ENCODE data around the gene LRRC4C.

The LRRC4C gene

DNA sequence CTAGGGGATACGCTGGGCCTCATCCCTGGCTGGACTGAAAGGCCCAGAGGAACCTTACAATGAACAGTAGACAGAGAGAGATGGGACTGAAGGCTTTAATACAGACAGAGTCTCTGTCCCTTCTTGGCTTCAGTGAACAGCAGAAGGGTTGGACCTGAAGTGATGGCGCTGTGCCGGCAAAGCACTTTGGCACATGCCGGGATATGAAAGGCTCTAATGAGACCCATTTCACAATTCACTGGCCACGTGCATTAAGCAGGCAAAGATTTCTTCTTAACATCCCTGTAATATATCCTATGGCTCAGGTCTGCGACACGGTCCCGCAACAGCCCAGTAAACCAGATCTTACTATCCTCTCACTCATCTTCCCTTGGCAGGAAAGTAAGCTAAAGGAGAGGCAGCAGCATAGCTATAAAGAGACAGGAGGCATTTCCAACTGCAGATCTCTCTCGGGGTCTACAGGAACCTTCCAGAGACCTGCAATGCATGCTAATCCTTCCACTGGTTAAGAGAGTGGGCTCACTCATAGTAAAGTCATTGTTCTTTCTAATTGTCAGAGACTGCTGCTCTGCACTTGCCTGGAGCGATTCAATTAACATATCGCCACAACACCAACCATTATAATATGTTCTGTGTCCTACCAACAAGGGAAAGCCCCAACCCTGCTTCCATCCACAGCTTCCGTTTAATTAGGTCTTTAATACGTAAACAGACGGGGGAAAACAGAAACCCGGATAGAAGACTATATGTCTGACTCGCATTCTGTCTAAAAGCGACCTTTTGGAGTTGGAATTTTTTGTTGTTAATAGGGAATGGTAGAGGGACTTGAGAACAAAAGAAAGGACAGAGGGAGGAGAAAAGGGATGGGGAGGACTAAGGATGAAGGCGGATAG is 1179.0 kb downstream of the LRRC4C start:
- DNase-seq = no peak

DNA sequence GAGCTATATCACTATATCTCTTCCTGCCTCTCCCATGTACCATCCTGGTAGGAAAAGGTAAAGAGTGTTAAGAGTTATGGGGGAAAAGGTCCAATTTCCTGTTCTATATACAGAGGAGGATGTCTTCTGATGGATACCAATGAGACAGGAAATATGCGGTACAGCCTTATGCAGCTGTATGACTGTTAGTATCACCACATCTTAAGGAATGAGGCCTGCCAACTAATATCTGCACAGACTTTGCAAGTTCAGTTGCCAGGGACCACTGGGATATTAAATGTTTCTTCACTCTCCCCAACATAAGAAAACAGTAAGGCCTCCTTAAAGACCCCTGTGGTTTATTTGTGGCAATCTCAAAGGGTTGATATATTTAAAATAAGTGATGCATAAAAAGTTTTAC is 1182.5 kb downstream of the LRRC4C start:
- DNase-seq = no peak

DNA sequence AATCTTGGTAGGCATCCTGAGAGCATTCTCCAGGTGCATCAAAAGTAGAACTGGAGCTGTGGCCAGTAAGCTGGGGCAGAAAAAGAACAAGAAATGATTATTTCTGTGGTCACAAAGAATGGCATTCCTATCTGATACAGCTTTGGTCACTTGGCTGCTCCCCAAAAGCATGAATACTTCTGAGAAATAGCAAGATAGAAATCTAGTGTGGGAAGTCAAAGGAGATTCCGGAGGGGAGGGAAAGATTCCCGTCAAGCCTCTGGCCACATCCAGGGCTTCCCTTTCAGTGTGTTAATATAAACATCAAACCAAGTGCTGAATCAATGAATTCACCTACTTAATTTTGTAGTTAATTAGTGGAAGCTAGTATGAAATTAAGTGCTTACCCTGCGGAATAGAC is 1185.4 kb downstream of the LRRC4C start:
- DNase-seq = no peak

DNA sequence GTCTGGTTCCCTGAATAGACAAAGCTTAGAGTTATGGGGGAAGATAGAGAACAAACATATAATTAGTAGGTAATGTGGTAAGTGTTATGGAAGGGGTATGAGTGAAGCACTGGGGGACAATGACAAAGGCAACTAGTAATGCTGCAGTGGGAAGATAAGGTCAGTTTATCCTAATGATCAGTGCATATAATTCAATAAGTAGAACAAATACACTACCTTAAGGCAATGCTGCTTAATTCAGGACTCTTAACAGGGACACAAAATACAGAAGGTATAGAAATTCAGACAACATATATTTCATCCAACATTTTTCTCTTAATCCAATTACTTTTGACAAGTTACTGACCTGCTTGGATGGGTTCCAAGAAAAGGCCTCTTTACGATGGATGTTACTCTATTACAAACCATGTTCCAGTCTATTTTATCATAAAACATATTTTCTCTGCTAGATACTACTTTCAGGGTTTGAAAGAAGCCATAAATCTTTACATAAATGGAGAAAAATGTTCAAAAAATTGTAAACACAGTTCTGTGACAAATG is 1186.2 kb downstream of the LRRC4C start:
- DNase-seq = no peak

DNA sequence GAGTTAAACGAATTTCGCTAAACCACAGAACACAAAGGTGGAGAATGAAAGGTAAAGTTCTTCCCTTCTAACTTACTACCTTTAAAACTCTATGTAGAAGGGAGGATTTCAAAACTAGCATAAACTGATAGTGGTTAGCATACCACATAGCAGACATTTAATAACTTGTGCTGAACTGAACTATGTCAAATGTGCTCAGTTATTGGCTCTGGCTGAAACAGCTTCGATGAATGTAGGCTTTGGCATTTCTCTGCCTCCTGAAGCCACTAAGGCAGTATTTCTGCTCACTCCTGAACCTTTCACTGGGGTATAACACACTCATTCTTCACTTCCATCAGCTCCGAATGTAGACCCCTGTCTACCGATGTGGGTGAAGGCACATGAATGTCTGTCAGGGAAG is 1188.1 kb downstream of the LRRC4C start:
- DNase-seq = no peak

DNA sequence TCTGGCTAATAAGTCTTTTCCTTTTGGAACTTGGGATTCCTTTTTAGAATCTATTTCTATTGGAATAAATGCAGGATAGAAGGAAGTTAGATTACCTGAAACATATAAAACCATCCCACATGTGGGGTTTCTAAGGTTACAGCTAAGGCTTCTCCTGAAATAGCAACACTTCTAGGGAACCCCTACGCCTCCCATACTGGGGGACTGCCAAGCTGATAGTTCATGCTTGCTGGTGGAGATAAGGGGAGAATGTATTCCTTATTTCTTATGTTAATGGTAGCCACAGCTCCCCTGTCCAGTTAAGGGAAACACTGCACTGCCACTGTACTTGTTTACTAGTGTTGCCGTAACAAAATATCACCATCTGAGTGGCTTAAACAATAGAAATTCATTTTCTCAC is 1189.6 kb downstream of the LRRC4C start:
- no peak for DNase-seq

DNA sequence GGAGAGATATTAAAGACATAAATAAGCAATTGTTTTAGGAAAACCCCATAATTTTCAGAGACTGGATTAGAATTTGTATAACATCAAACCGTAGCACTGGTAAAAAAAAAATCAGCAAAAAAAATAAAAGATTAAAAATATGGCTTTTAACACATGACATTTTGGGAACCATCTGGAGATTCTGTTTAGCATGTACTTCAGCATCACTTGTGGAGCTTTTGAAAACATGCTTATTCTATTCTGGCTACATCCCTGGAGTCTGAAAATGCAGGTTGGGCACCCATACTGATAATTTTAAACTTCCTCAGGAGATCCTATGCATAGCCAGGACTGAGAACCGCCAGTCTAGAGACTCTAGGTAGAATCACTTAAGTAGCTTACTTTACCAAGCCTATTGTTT is 1190.9 kb downstream of the LRRC4C start:
- no peak for DNase-seq

DNA sequence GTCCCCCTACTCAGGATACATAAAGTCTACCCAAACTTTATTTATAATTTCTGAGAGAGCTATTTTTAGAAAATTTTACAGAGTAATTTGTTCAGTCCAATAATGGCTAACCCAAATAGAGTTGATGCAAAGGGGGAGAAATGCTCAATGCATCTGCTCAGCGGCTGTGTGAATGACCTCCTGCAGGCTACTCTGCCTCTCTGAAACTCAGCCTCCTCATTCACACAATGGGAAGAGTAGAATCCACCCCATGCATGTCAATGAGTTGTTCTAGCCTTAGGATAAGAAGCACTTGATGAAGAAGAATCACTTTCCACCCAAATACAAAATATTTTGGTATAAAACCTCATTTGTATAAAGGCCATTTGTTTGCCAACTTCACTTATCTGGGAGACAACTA is 1204.0 kb downstream of the LRRC4C start:
- DNase-seq = no peak

DNA sequence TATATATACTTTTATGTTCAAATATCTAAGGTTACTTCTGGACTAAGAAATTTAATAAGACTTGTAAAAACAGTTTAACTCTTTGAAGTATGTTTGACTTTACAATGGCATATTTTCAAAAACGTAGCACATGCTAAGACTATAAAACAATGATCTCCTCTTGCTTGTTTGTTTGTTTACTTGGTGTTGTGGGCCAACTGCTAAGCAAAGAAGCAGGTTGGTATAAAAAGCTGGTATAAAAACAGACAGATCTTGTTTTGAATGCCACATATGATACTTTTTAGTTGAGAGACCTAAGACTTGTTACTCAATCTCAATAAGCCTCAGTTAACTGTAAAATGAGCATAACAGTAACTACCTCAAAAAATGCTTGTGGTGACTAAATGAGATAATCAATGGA is 1206.3 kb downstream of the LRRC4C start:
- DNase-seq = no peak

DNA sequence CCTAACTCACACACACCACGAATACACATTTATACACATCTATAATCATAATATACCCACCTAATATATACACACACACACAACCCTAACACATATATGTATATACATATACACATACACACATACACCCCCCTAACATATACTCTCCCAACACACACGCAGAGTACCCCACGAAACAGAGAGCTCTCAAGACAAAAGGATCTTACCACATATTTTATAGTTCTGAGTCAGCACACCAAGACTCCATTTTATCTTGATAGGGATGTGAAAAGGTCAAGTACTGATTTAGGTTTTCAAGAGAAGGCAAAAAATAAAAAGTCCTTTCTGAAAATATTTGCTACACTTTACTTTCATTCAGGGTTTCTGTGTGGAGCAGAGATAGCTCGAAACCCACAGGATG is 1207.2 kb downstream of the LRRC4C start:
- DNase-seq = no peak

DNA sequence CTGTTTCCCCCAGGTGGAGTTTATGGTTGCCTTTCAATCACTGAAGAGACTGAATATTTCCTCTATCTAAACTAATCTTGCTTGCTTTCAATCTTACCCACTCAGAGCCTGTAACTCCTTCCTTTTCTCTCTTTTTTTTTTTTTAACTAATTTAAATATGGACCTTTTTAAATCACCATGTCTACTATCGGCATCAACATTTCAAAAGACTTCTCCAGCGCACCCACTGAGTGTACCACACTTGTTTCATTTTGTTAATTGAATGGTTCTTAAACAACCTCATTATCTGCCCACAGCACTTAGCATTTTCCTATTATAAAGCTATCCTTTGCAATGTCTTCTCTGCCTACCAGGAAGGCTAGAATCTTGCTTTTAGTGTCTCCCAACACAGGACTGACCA is 1212.5 kb downstream of the LRRC4C start:
- no peak for DNase-seq

DNA sequence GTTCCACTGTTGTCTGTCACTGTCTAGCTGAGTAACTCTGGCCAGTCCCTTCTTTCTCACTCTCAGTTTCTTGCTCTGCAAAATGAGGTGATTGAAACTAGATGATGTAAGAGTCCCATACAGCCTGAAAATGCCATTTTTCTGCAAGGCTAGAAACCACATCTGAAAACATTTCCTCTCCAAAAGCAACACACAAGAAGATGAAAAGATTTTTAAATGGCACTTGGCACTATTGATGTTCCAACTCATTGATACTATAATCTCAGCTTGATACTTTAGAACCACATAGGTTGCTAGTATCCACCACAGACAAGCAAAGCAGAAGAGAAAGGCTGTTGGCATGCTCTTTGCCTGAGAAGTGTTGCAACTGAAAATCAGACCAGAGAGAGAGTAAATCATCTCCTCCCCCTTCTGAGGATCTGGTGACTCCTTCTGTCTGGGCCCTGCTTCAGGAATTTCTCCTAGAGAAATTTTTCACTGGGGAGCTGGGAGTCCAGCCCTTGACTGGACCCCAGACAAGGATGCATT is 1217.9 kb downstream of the LRRC4C start:
- DNase-seq = no peak

DNA sequence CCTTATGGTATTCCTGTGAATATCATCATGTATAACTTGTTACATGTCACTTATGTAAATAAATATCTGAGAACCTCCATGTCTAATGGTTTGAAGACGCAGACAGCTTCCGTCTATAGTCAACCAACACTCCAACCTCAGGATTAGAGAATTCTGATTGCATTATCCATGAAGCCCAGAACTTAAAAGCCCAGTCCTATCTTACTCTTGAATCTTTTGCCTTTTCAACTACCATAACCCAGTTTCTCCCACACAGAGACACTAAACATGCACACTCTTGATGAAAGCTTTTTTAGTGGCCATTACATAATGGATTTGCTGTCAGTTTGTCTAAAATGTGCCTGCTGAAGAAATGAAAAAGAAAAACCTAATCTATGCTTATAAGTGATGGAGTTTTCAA is 1219.2 kb downstream of the LRRC4C start:
- no peak for DNase-seq

DNA sequence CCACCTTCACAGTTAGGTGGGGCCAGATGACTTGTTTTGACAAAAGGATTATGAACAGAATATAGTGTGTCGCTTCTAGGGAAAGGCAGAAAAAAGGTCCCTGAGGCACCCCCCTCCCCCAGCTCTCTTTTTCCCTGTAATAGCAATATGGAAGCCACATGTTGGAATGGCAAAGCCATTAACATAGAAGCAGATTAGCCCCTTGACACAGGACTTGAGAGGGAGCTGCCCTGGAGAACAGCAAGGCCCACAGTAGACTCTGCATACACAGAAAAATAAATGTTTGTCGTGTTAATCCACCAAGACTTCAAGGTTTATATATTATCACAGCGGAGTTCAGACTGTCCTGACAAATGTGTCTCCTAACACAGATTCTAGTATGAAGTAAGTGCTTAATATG is 1222.9 kb downstream of the LRRC4C start:
- DNase-seq = no peak

DNA sequence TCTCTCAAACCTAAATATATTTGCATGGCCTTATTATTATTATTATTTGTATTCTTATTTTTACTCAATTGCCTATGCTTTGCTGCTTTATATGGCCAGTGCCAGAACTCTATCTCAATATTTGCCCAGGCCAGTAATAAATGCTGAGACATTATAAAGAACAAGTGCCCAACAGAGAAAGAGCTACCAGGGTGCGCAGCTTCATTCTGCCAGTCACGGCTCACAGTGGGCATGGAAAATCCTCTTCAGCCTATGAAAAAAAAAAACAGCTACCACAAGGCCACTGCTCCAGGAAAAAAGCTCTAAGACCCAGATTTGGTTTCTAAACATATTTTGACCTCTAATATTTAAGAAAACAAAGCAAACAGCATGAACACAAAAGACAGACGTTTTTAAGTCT is 1223.6 kb downstream of the LRRC4C start:
- DNase-seq = no peak

DNA sequence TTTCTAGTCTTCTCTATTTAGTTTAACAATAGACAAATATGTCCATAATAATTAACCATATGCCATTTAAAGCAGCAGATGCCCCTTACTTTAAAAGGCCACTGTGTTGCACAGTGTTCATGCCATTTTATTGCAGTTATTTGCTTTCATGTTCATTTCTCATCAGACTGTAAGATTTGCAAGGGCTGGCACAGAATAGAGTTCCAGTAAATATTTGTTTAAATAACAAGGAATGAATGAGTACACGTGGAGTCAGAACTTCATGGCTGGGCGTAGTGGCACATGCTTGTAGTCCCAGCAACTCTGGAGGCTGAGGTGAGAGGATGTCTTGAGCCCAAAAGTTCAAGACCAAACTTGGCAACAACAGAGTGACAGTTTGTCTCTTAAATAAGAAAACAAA is 1228.6 kb downstream of the LRRC4C start:
- DNase-seq = no peak

DNA sequence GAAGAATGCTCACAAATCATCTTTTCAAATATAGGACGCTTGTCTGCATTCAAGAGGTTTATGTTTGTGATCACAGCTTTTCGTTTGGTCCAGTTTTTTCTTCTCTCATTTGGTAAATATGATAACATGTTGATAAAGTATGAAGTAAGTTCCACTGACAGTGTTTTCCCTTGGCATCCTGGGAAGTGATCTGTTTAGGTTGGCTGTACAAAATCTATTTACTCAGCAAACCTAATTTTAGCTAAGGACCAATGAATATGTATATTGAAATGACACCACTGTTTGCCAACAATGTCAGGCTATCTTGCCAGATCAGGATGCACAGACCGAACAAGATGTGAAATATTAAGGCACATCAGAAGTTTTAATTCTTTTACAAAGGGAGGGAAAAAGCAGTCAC is 1230.8 kb downstream of the LRRC4C start:
- DNase-seq = no peak

DNA sequence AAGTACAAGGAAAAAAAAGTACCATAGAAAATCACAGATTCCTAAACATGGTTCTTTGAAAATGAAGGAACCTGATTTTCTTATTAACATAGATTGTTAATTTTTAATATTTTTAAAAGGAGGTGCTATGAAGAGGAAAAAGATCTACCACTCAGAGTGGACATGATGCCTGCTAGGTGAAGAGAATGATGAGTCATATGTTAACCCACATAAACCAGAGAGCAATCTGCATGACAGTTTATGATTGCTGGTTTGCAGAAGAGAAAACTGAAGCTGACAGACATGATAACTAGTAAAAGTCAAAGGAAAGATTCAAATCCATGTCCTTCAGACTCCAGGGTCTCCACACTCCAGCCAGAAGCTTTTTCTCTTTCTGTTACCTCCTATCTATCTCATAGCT is 1231.7 kb downstream of the LRRC4C start:
- DNase-seq = no peak

DNA sequence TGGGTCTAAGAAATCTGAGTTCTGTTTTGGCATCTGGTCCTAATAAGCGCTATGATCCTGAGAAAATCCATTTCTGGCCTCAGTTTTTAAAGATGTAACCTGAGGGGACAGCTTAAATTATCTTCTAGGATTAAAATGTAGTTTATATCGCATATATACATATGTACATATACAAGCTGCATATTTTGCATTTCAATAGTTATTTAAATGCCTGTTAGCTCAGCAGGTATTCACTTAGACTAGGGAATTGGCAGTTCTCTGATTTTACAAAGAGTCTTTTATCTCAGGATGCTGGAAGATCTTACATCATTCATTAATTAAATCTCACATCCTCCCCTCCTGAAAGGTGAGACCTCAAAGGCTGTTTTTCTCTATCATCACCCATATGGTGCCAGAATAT is 1232.8 kb downstream of the LRRC4C start:
- DNase-seq = no peak

DNA sequence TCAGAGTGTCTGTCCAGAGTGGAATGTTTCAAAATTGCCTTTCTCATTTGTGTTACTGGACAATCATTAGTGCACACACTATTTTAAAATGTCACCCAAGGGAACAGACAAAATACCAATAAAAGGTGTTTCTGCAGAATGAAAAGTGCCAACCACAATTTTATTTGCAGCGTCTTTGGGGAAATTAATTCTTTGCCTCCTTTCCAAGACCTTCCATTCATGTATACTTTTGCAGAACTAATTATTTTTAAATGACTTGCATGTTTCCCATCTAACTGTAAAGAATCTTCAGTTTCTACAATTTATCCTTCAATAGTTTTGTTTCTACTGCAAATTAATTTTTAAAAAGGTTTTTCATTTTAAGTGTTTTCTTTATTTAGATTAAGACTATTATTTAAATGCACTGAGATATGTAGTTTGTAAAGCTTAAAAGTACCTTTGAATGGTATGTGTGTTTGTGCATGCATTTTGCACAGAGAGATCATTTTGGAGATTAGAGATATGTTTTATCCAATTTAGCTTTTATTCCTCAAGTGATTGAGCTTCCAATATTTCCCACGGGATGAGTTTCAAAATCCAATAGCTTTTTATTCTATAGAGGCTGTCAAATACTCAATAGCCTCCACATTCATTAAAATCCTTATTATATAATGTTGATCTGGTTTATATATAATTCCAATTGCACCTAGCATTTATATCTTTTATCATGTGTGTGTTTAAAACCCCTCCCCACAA is 1235.7 kb downstream of the LRRC4C start:
- no peak for DNase-seq

DNA sequence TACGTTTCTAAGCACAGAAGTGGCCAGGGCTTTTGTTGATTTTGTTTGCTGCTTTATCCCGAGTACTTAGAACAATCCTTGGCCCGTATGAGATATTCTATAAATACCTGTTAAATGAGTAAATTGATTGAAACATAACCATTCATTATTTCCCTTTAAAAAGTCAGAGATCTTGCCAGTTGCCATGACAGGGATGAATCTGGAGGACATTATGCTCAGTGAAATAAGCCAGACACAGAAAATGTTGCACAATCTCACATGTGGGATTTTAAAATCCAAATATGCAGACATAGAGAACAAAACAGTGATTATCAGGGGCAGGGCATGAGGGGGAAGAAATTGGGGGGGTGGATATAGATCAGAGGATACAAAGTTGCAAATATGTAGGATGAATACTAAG is 1240.1 kb downstream of the LRRC4C start:
- DNase-seq = no peak

DNA sequence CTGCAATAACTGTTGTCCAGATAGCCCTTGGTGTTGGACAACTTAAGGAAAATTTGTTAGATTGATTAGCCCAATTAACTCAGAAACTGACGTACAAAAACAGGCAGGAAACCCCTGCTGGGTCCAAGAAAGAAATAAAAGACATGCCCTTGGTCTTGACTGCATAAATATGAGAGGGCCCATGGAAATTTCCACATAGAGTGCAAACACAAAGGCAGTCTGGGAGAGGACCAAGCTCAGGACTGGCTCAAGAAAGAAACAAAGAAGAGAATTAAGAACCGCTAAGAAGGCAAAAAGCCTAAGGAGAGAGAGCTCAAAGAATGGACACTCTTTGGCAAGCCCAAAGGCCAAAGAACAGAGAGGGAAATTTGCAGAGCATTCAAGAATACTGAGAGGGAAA is 1243.9 kb downstream of the LRRC4C start:
- DNase-seq = no peak

DNA sequence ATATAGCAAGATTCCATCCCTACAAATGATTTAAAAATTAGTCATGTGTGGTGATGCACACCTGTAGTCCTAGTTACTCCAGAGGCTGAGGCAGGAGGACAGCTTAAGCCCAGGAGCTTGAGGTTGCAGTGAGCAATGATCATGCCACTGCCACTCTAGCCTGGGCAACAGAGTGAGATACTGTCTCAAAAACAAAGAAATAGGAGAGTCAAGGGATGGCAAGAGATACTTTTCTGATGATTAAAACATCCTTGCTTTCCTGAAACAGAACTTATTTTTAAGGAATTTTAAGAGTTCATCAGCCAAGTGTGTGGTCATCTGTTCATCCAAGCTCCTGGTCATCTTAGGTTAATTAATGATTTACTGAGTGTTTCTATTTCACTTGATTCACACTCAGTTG is 1252.0 kb downstream of the LRRC4C start:
- DNase-seq = no peak

DNA sequence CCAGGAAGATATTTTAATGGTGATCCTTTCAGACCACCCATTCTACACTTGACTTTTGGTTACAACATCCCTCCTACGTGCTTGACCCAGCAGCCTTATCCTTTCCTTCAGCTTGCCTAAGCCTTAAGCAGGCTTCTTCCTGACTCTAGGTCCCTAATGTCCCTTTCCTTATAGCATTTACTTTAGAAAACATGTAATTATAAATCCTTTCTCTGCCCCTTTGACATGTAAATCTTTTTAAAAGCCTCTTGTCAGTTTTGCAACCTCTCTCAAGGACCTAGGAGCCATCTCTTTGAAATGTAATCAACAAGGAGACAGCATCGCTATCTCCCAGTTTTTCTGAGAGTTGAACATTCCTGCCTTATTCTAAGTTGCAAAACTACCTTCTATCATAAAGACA is 1255.2 kb downstream of the LRRC4C start:
- DNase-seq = no peak

Measured in NCI-H524 (cell line).